ENCODE data around the gene EGFL7.

The EGFL7 gene

DNA sequence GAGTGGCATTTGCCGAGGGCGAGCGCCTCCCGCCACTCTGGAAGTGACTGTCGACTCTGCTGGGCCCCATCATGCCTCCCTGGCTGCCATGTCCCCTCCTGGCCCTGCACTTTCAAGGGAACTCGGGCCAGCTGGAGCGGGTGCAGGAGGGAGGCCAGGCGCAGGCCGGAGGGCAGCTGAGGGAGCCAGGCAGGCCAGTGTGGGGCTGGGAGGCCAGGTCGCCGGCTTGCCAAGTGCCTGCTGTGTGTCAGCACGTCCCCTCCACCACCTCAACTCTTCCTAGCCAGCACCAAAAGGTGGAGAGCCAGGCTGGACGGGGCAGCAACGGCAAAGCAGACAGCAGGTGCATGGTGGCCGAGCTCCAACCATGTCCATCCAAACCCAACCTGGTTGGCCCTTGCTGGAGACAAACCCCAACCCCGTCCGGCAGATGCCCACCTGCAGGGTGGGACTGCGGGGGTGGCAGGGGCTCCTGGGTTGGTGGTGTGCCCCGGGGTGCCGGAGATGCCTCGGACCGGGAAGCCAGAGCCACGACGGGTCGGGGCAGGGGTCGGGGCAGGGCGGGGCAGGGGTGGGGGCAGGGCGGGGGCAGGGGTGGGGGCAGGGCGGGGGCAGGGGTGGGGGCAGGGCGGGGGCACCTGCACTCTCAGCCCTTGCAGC, 36.5 kb upstream of the EGFL7 start:
- H3K9me3 ChIP-seq (ENCODE audit: control insufficient read depth, insufficient read depth, low read length): peaks cover 5% of the 10 kb centered on the region; the same call in 1 of the 2 replicates
- no peaks in the 10 kb centered on the region for H3K27me3 ChIP-seq (ENCODE audit: control insufficient read depth, low read length)
- no peak overlapping the region for H3K4me3 ChIP-seq (ENCODE audit: low read length)
- H3K79me2 ChIP-seq (ENCODE audit: control insufficient read depth, low read length): no peaks in the 10 kb centered on the region
- TF ChIP-seq EZH2phosphoT487 (IDR thresholded peaks at IDR 0.05; ENCODE audit: borderline replicate concordance, low read length): no peak
- TF ChIP-seq, protein P1, sequence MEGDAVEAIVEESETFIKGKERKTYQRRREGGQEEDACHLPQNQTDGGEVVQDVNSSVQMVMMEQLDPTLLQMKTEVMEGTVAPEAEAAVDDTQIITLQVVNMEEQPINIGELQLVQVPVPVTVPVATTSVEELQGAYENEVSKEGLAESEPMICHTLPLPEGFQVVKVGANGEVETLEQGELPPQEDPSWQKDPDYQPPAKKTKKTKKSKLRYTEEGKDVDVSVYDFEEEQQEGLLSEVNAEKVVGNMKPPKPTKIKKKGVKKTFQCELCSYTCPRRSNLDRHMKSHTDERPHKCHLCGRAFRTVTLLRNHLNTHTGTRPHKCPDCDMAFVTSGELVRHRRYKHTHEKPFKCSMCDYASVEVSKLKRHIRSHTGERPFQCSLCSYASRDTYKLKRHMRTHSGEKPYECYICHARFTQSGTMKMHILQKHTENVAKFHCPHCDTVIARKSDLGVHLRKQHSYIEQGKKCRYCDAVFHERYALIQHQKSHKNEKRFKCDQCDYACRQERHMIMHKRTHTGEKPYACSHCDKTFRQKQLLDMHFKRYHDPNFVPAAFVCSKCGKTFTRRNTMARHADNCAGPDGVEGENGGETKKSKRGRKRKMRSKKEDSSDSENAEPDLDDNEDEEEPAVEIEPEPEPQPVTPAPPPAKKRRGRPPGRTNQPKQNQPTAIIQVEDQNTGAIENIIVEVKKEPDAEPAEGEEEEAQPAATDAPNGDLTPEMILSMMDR (IDR thresholded peaks at IDR 0.05; ENCODE audit: low read depth, low read length, poor library complexity, severe bottlenecking): no peak
- H4K20me1 ChIP-seq (ENCODE audit: control insufficient read depth, insufficient read depth, low read depth, low read length): no peaks in the 10 kb centered on the region
- H3F3A ChIP-seq (ENCODE audit: control insufficient read depth, insufficient read depth): peaks cover 4% of the 10 kb centered on the region
- no peaks in the 10 kb centered on the region for H3K36me3 ChIP-seq (ENCODE audit: control insufficient read depth, low read length)
- H3K4me1 ChIP-seq (ENCODE audit: control insufficient read depth, low read length): no peaks in the 10 kb centered on the region
- H3K4me2 ChIP-seq (ENCODE audit: low read length): no peak overlapping the region
- no peak overlapping the region for H3K27ac ChIP-seq (ENCODE audit: low read depth, low read length)
- no peaks in the 10 kb centered on the region for H3K9me2 ChIP-seq (replicated peaks; ENCODE audit: control insufficient read depth, low read length)

DNA sequence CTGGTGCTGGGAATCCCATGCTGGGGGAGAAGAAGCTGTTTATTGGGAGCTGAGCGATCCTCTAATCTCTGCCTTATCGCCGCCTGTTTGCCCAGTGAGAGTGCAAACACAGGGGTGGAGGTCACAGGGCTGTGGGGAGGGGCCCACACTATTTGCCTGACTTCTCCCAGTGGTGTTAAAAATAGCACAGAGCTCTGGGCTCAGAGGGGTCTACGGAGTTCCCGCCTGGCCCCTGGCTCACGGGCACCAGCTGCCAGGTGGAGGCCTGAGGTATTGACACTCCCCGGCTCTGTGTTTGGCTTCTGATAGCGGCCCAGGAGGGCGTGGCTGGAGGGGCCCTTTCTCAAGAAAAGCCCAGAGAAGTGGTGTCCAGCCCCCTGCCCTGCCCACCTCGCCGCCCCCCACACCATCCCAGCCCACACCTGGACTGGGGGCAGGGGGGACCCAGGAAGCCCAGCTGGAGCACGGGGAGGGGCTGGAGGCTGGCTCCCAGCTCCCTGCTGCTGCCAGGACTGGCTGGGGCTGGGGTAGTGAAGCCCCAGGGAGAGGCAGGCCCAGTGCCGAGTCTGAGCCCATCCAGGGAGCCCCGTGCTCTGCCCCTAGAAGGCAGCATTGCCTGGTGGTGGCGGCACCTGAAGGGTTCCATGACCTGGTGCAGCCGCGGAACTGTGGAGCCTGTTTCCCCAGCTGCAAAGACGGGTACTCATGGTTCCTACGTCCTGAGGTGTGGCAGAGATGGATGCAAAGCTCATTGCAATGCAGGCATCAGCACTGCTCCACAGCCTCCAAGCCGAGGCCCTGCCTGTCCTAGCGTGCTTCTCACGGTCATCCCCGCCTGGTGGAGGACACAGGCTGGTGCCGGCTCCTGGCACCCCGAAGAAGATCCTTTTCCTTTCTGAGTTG, 35.7 kb upstream of the EGFL7 start:
- H3K4me3 ChIP-seq (ENCODE audit: low read length): no peak overlapping the region
- no peaks in the 10 kb centered on the region for H3K79me2 ChIP-seq (ENCODE audit: control insufficient read depth, low read length)
- no peaks in the 10 kb centered on the region for H3K36me3 ChIP-seq (ENCODE audit: control insufficient read depth, low read length)
- H3K4me1 ChIP-seq (ENCODE audit: control insufficient read depth, low read length): no peaks in the 10 kb centered on the region
- H3K4me2 ChIP-seq (ENCODE audit: low read length): no peak overlapping the region
- no peak overlapping the region for H3K27ac ChIP-seq (ENCODE audit: low read depth, low read length)
- H3K9me3 ChIP-seq (ENCODE audit: control insufficient read depth, insufficient read depth, low read length): peaks cover 7% of the 10 kb centered on the region; the same call in 1 of the 2 replicates
- H3K9me2 ChIP-seq (replicated peaks; ENCODE audit: control insufficient read depth, low read length): no peaks in the 10 kb centered on the region
- H4K20me1 ChIP-seq (ENCODE audit: control insufficient read depth, insufficient read depth, low read depth, low read length): no peaks in the 10 kb centered on the region
- H3K27me3 ChIP-seq (ENCODE audit: control insufficient read depth, low read length): no peaks in the 10 kb centered on the region
- peaks cover 5% of the 10 kb centered on the region for H3F3A ChIP-seq (ENCODE audit: control insufficient read depth, insufficient read depth)
- TF ChIP-seq EZH2phosphoT487 (IDR thresholded peaks at IDR 0.05; ENCODE audit: borderline replicate concordance, low read length): no peak
- TF ChIP-seq, protein P1 (IDR thresholded peaks at IDR 0.05; ENCODE audit: low read depth, low read length, poor library complexity, severe bottlenecking): no peak

DNA sequence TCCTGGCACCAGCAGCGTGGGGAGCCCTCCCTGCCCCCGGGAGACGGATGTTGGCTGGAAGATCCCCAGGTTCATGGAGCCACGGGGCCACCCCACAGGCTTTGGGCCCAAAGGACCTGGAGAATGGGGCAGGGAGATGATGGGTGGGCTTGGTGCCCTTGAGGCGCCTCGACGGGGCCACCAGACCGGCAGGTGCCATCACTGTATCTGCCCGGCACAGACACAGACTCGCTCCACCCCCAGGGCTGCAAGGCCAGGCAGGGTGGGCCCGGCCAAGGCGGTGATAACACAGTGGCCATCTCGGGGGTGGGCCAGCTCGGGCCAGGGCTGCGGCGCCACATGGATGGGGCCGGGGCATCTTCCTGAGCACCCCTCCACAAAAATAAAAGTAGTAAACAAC, 35.0 kb upstream of the EGFL7 start:
- no peaks in the 10 kb centered on the region for H4K20me1 ChIP-seq (ENCODE audit: control insufficient read depth, insufficient read depth, low read depth, low read length)
- no peak overlapping the region for H3K27ac ChIP-seq (ENCODE audit: low read depth, low read length)
- H3K9me2 ChIP-seq (replicated peaks; ENCODE audit: control insufficient read depth, low read length): no peaks in the 10 kb centered on the region
- peaks cover 7% of the 10 kb centered on the region; the same call in 1 of the 2 replicates for H3K9me3 ChIP-seq (ENCODE audit: control insufficient read depth, insufficient read depth, low read length)
- no peaks in the 10 kb centered on the region for H3K27me3 ChIP-seq (ENCODE audit: control insufficient read depth, low read length)
- no peak overlapping the region for H3K4me2 ChIP-seq (ENCODE audit: low read length)
- no peaks in the 10 kb centered on the region for H3K36me3 ChIP-seq (ENCODE audit: control insufficient read depth, low read length)
- TF ChIP-seq, protein P1 (IDR thresholded peaks at IDR 0.05; ENCODE audit: low read depth, low read length, poor library complexity, severe bottlenecking): no peak
- no peak for TF ChIP-seq EZH2phosphoT487 (IDR thresholded peaks at IDR 0.05; ENCODE audit: borderline replicate concordance, low read length)
- H3K4me1 ChIP-seq (ENCODE audit: control insufficient read depth, low read length): no peaks in the 10 kb centered on the region
- H3F3A ChIP-seq (ENCODE audit: control insufficient read depth, insufficient read depth): peaks cover 5% of the 10 kb centered on the region
- no peak overlapping the region for H3K4me3 ChIP-seq (ENCODE audit: low read length)
- H3K79me2 ChIP-seq (ENCODE audit: control insufficient read depth, low read length): no peaks in the 10 kb centered on the region

Data from DOHH2 (cell line).